IMR-90 (cell line): Measurements from ENCODE around the gene AAGAB.

Experiments used
- CEBPB ChIP-seq: IDR thresholded peaks from 2 replicates; pipeline ENCODE4 v1.6.1; 2012; ENCODE audit warnings: low read depth, low read length, improper control_type of control experiment
- CHD1 ChIP-seq: IDR thresholded peaks from 2 replicates; pipeline ENCODE4 v1.6.1; 2012; ENCODE audit warnings: low read depth, low read length, improper control_type of control experiment
- CTCF ChIP-seq: conservative IDR thresholded peaks from 2 replicates; pipeline ENCODE4 v1.5.1; 2012; ENCODE audit warnings: mild to moderate bottlenecking, low read depth, low read length, improper control_type of control experiment
- ELK1 ChIP-seq: fragments of 150-350 bp; IDR thresholded peaks from 2 replicates; pipeline ENCODE4 v1.6.1; 2016; ENCODE audit warnings: low read depth, mild to moderate bottlenecking, low read length, moderate library complexity, borderline replicate concordance
- FOS ChIP-seq: fragments of 150-350 bp; IDR thresholded peaks from 2 replicates; pipeline ENCODE4 v1.6.1; 2016; ENCODE audit warnings: low read depth, low read length
- MAFK ChIP-seq: IDR thresholded peaks from 2 replicates; pipeline ENCODE4 v1.6.1; 2012; ENCODE audit warnings: low read depth, low read length, improper control_type of control experiment
- MXI1 ChIP-seq: IDR thresholded peaks from 2 replicates; pipeline ENCODE4 v1.6.1; 2012; ENCODE audit warnings: low read depth, mild to moderate bottlenecking, low read length, moderate library complexity, borderline replicate concordance
- NFE2L2 ChIP-seq: fragments of 150-350 bp; IDR thresholded peaks from 2 replicates; pipeline ENCODE4 v1.6.1; 2016; ENCODE audit warnings: low read depth, mild to moderate bottlenecking, low read length
- POLR2A ChIP-seq: IDR thresholded peaks from 2 replicates; pipeline ENCODE4 v1.6.1; 2012; ENCODE audit warnings: mild to moderate bottlenecking, low read depth, low read length
- RFX5 ChIP-seq: IDR thresholded peaks from 2 replicates; pipeline ENCODE4 v1.8.0; 2012; ENCODE audit warnings: low read depth, mild to moderate bottlenecking, low read length, moderate library complexity
- SMC3 ChIP-seq: fragments of 150-350 bp; IDR thresholded peaks from 2 replicates; pipeline ENCODE4 v1.6.1; 2016; ENCODE audit warnings: low read depth, mild to moderate bottlenecking, antibody characterized with exemption, low read length, moderate library complexity
- USF2 ChIP-seq: fragments of 150-350 bp; IDR thresholded peaks from 2 replicates; pipeline ENCODE4 v1.6.1; 2017; ENCODE audit warnings: mild to moderate bottlenecking, antibody characterized with exemption, low read length, low read depth

- no peak for TF ChIP-seq CEBPB
- no peak for TF ChIP-seq POLR2A
- TF ChIP-seq CTCF = no peak
- TF ChIP-seq USF2 = no peak
- TF ChIP-seq SMC3 = no peak
- TF ChIP-seq RFX5 = no peak
- no peak for TF ChIP-seq MXI1
- TF ChIP-seq ELK1 = no peak
- TF ChIP-seq CHD1 = no peak
- TF ChIP-seq MAFK = no peak
- TF ChIP-seq FOS = no peak
- TF ChIP-seq NFE2L2 = no peak
Measured at GRCh38 chr15:67161881-67162280, 92.6 kb downstream of the AAGAB start.
